Measurements from ENCODE around the gene HDDC3. TPM values are rescaled to one million over a fixed set of nuclear protein-coding genes. Genes with fewer than 3 reads are reported as not detected.
A peak's percentile ranks its signal among the peaks of the same experiment; 100 is the strongest.

Gene HDDC3
- polyA plus RNA-seq, 3 donors: 11.6 to 19.7 (median 14.8) TPM

DNA sequence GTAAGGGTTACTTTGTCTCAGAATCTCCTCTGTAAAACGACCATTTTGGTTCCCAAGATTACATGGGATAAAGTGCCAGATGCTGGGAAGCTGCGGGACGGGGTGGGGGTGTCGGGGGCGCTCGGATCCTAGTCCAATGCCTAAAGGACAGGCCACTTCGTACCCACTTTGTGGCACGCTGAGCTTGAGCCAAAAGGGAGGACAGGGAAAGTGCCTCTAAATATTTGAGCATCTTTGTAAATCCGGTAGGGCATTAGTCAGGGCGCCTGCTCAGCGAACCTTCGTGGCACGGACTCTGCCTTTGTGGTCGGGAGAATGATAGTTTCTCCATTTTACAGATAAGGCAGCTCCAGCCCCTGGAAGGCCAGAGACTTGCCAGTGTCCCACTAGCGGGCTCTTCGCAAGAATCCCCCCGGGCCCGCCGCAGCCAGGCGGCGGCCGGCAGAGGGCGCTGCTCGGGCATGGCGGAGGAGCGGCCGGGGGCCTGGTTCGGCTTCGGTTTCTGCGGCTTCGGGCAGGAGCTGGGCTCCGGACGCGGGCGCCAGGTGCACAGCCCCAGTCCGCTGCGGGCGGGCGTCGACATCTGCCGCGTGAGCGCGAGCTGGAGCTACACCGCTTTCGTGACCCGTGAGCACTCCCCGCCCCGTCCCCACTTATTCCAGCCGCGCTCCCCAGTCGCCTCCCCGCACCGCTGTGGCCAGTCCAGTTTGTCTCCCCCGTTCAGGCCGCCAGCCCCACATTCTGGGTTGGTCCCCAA, 24.1 kb upstream of the HDDC3 start:
- Histone ChIP-seq H3K79me2 (ENCODE audit: insufficient read depth, low read length) (peaks cover 26% of the 10 kb centered on the region), H3K27ac (ENCODE audit: low read depth in 1 of 2, low read length in 2 of 2) (no peak overlapping the region), H3K9ac (ENCODE audit: insufficient read depth, low read length, poor library complexity, severe bottlenecking) (peak overlapping the region; percentile 30), H3K27me3 (ENCODE audit: control insufficient read depth in 2 of 2, insufficient read depth in 2 of 2, low read length in 2 of 2) (no peaks in the 10 kb centered on the region), H3K4me3 (replicated peaks in 1 of 3; ENCODE audit: low read depth in 2 of 3, low read length in 3 of 3) (peak overlapping the region; percentile 43 to 75 (median 52)), H4K20me1 (ENCODE audit: insufficient read depth, low read length) (peaks cover 11% of the 10 kb centered on the region), H3K9me3 (replicated peaks in 1 of 2; ENCODE audit: control insufficient read depth in 1 of 2, insufficient read depth in 1 of 2, low read length in 2 of 2) (no peaks in the 10 kb centered on the region), H2AFZ (ENCODE audit: insufficient read depth, low read depth, low read length, poor library complexity, severe bottlenecking) (peak overlapping the region; percentile 81), H3K36me3 (replicated peaks in 1 of 2; ENCODE audit: control insufficient read depth in 1 of 2, insufficient read depth in 2 of 2, low read length in 2 of 2) (peaks cover 38 to 44% of the 10 kb centered on the region in 2 donors), H3K4me1 (ENCODE audit: control insufficient read depth in 1 of 2, insufficient read depth in 2 of 2, low read length in 2 of 2) (peaks cover 17 to 30% of the 10 kb centered on the region in 2 donors), H3K4me2 (replicated peaks; ENCODE audit: extremely low read depth, low read length, poor library complexity, severe bottlenecking) (peak overlapping the region; percentile 80)
- peak; percentile 98 for TF ChIP-seq CTCF (IDR thresholded peaks at IDR 0.05)
- peak; percentile 44 to 66 (median 54) for DNase-seq
- WGBS (ENCODE audit: insufficient coverage): 18% methylated on average over 45 of the region's 56 CpGs
- peaks cover 38 to 54% of the 10 kb centered on the region in 2 donors for H3K36me3 Mint-ChIP-seq
- peak overlapping the region; percentile 81 to 84 for H3K4me3 Mint-ChIP-seq
- peak overlapping the region in 1 of 7 donors; percentile 55 for H3K27ac Mint-ChIP-seq
- H3K9me3 Mint-ChIP-seq: no peaks in the 10 kb centered on the region
- H3K27me3 Mint-ChIP-seq (ENCODE audit: low read depth in 3 of 3): no peaks in the 10 kb centered on the region
- H3K4me1 Mint-ChIP-seq: peaks cover 19% of the 10 kb centered on the region
- intact Hi-C loops (cut with micrococcal nuclease): loop anchor here (2.0 to 10.0 kb wide), 3 partner anchors 68 to 318 kb away; partner anchors contain the start of gene VPS33B (in 1 of the 2)

GRCh38 chr15:90955624-90956273, 23.4 kb upstream of the HDDC3 start:
- H3K27ac Mint-ChIP-seq: peak overlapping the region in 3 of 7 donors; percentile 73 to 96 (median 93)
- H3K4me1 ChIP-seq (ENCODE audit: control insufficient read depth in 1 of 2, insufficient read depth in 2 of 2, low read length in 2 of 2): peaks cover 17 to 30% of the 10 kb centered on the region in 2 donors
- H3K9ac ChIP-seq (ENCODE audit: insufficient read depth, low read length, poor library complexity, severe bottlenecking): peak overlapping the region; percentile 86
- no peaks in the 10 kb centered on the region for H3K27me3 Mint-ChIP-seq (ENCODE audit: low read depth in 3 of 3)
- H3K79me2 ChIP-seq (ENCODE audit: insufficient read depth, low read length): peaks cover 26% of the 10 kb centered on the region
- peak overlapping the region; percentile 80 for H3K4me2 ChIP-seq (replicated peaks; ENCODE audit: extremely low read depth, low read length, poor library complexity, severe bottlenecking)
- WGBS (ENCODE audit: insufficient coverage): 82% methylated on average over 13 of the region's 20 CpGs
- peaks cover 0 to 2% (median 0%) of the 10 kb centered on the region in 7 donors for H3K9me3 Mint-ChIP-seq
- DNase-seq: no peak
- H3K9me3 ChIP-seq (replicated peaks in 1 of 2; ENCODE audit: control insufficient read depth in 1 of 2, insufficient read depth in 1 of 2, low read length in 2 of 2): no peaks in the 10 kb centered on the region
- H3K36me3 ChIP-seq (replicated peaks in 1 of 2; ENCODE audit: control insufficient read depth in 1 of 2, insufficient read depth in 2 of 2, low read length in 2 of 2): peaks cover 36 to 44% of the 10 kb centered on the region in 2 donors
- TF ChIP-seq CTCF (IDR thresholded peaks at IDR 0.05): no peak
- H3K4me3 Mint-ChIP-seq: peak overlapping the region in 1 of 2 donors; percentile 81
- no peak overlapping the region for H3K27ac ChIP-seq (ENCODE audit: low read depth in 1 of 2, low read length in 2 of 2)
- no peaks in the 10 kb centered on the region for H3K27me3 ChIP-seq (ENCODE audit: control insufficient read depth in 2 of 2, insufficient read depth in 2 of 2, low read length in 2 of 2)
- H4K20me1 ChIP-seq (ENCODE audit: insufficient read depth, low read length): peaks cover 11% of the 10 kb centered on the region
- H3K4me3 ChIP-seq (replicated peaks in 1 of 3; ENCODE audit: low read depth in 2 of 3, low read length in 3 of 3): peak overlapping the region in 1 of 3 experiments; percentile 79
- intact Hi-C loops (cut with micrococcal nuclease): loop anchor here (2.0 to 10.0 kb wide), 4 partner anchors 39 to 319 kb away; partner anchors contain the start of genes PRC1 (in 1 of the 2) and VPS33B (in 1 of the 2)
- H3K4me1 Mint-ChIP-seq: peaks cover 19% of the 10 kb centered on the region
- H3K36me3 Mint-ChIP-seq: peaks cover 34 to 53% of the 10 kb centered on the region in 2 donors
- no peak overlapping the region for H2AFZ ChIP-seq (ENCODE audit: insufficient read depth, low read depth, low read length, poor library complexity, severe bottlenecking)
